HG03457 (cell line): ENCODE measurements around the gene KLHL12.
A peak's percentile ranks its signal among the peaks of the same experiment; 100 is the strongest.

Source experiments
- ATAC-seq: cut with Tn5 transposase; IDR thresholded peaks from one replicate; pipeline ENCODE4 v1.9.1; 2021; ENCODE audit warnings: moderate number of reproducible peaks; ENCODE audit not compliant: unreplicated experiment

The KLHL12 gene

GRCh38 chr1:202888531-202889360 lies 38.3 kb downstream of the KLHL12 start, which contains the start of gene RABIF:
TSS of gene RABIF (minus strand) at chr1:202889149. CDS start at chr1:202889098, 51 bp downstream.
- ATAC-seq = peak; percentile 78

DNA sequence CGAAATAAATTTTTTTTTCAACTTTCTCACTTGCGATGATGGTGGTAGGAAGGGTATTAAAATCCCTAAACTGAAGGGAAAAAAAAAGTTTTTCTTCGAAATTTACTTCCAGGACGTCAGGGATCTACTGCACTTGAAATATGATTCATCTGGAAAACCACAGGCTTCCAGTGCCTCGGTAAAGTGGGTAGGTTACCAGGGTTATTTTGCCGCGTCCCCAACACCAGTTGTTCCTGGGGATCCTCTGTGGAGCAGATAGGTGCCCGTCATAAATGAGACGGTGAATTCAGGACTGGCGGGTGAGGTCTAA lies 38.9 kb downstream of the KLHL12 start:
- no peak for ATAC-seq

- no peak for ATAC-seq
Observed at GRCh38 chr1:202880961-202881460, 46.0 kb downstream of the KLHL12 start.

- ATAC-seq = no peak
Observed at GRCh38 chr1:202880062-202880461, 47.0 kb downstream of the KLHL12 start.

GRCh38 chr1:202879128-202879527 lies 47.9 kb downstream of the KLHL12 start:
- no peak for ATAC-seq

DNA sequence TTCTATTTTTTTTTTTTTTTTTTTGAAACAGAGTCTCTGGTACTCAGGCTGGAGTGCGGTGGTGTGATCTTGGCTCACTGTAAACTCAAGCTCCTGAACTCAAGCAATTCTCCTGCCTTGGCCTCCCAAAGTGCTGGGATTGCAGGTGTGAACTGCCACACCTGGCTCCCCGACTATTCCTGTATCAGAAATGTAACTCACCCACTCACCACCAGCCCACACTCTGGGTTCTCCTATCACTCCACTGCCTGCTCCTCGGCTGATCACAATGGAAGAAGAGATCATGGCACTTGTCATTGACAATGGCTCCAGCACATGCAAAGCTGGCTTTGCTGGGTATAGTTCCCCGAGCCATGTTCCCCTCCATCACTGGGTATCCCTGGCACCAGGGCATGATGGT lies 54.0 kb downstream of the KLHL12 start:
- ATAC-seq = no peak

GRCh38 chr1:202871367-202871766 lies 55.7 kb downstream of the KLHL12 start:
- no peak for ATAC-seq

DNA sequence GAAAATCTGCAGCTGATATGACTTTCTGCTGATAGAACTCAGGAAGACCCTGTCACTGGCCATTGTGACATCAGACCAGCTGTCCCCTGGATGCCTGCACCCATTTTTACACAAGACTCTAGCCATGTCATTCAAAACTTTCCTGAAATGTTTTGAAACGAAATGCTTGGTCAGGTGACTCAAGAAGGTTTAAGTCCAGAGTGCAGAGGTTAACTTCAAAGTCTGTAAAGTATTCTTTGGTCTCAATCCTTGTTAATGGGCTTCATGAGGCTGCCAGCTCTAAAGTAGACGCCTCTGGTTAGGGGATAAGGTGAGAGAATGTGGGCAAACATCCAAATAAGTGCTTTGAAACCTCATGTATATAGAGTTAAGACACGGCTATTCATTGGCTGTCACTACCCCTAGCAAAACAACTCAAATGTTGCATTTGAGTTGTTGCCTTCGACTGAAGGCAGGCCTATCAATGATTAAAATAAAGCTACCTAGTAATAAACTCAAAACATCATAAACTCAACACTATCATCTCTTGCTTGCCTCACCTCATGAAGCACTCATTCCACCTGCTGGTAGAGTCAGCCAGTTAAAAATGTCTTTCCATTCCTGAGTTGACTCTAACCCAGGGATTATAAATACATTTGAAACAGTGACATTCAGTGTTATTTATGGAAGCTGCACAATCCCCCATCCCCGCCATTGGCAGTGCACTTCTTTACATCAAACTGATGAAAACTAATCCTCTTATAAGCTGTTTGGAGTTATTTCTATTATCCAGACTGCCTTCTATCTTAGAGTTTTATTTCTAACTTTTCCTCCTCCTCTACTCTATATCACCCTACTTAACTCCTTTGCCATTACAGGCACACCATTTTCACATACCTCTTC lies 64.1 kb downstream of the KLHL12 start:
- ATAC-seq = no peak

- no peak for ATAC-seq
Observed at GRCh38 chr1:202861420-202862132, 65.5 kb downstream of the KLHL12 start.

DNA sequence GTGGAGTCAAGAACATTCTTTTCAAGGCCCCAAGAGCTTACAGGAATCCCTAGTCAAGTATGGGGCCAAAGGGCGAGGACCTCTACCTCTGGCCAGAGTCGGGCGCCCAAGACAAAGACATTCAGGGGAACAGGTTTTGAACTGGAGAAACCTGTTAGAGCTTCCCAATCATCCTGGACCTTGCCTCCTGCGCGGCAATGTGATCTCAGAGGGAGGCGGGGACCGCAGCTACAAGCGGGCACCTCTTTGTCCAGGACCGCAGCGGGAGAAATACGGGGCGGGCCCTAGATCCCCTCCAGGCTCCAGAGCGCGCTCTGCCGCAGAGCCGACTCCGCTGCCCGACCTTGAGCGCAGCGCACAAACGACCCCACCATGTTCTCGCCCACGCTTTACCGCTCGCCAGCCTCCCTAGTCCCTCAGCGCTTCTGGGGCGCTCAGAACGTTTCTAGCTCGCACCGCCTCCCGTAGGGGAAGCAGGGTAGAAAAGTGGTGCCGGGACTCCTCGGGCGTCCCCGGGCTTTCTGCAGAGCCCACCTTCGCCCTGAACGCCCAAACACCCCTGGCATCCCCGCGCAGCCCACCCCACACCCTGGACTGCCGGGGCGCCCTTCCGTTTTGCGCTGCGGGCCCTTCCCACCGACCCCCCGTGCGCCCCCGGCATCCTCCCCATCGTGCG lies 66.2 kb downstream of the KLHL12 start:
- ATAC-seq = no peak

DNA sequence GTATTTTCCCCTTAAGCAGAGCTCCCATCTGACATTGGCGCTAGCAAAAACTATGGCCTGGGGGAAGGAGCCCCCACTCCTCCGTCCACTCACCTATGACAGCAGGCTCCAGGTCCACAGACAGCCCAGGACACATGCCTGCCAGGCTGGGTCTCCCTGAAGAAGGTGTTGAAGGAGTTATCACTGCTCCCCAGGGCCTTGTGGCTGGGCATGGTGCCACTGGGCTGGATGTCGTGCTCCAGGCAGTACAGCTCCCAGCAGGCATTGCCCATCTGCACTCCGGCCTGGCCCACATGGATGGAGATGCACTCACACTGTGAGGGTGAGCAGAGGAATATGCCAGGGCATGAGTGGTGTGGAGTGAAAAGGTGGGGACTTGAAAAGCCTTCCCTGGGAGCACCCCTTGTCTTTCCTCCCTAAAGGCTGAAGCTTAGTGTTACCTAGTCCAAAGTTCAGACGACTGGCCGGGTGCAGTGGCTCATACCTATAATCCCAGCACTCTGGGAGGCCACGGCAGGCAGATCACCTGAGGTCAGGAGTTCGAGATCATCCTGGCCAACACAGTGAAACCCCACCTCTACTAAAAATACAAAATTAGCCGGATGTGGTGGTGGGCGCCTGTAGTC lies 68.1 kb downstream of the KLHL12 start:
- no peak for ATAC-seq

GRCh38 chr1:202858331-202858730 lies 68.7 kb downstream of the KLHL12 start:
- ATAC-seq = no peak

- no peak for ATAC-seq
Observed at GRCh38 chr1:202857136-202857610, 69.9 kb downstream of the KLHL12 start.

- ATAC-seq = no peak
Observed at GRCh38 chr1:202856014-202856413, 71.0 kb downstream of the KLHL12 start.

DNA sequence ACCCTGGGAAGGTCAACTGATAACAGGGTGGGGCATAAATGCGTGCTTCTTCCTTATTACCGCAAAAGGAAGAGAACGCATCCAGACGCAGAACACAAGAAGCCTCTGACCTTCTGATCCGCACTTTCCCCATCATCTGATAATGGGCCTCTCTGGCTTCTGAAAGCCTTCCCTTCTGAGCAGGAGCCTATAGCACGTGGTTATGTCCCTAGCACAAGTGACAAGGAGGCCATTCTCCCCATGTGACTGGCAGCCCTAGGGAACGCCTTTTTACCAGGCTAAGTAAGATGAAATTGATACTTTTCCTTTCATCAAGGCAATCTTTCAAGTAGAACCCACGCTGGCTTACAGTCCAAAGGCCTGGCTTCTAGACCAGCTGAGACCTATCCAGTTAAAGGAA lies 72.2 kb downstream of the KLHL12 start:
- ATAC-seq = no peak

- ATAC-seq = no peak
Observed at GRCh38 chr1:202852163-202852904, 74.7 kb downstream of the KLHL12 start.

DNA sequence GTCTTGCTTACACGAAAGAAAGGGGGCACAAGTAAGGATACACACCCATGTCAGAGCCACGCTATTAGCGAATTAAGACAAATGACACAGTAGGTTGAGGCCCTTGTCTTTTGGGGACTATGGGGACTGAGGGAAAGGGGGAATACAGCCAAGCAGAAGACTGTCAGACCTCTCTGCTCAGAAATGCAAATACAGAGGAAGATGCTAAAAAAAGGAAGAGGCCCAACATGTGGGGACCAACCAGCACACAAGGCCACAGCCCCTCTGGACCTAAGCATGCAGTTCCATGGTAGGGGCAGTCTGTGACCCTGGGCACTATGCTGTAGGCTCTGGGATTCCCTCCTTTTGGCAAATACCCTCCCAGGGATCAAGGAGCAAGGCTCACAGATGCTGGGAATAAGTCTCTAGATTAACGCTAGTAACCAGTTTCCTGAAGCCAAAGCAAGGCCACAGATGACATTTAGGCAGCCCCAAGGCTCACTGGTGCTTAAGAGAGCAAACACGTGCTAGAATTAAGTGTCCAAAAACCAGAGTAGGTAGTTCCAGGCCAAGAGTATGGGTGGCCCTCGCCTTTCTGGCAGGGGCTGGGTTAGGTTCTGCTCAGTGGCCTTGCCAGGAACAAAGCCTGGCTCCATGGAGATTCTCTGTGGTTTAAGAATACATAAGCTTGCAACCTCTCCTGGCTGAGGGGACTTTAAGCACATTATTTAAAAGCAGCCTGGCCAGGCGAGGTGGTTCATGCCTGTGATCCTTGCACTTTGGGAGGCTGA lies 76.3 kb downstream of the KLHL12 start:
- no peak for ATAC-seq

DNA sequence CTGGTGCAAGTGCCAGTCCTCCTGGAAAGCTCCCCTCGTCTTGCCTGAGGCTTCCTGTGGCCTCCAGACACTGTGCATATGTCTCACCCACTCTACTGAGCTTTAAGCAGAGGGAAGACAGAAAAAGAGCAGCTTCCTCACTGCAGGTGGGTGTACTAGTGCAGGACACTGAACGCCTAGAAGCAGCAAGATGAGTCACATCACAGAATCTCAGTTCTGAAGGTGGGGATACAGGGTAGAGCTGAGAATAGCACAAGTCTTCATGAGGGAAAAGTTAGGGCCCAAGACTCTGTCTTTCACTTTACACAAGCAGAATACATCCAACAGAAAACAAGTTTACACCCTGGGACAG lies 78.9 kb downstream of the KLHL12 start:
- no peak for ATAC-seq

- ATAC-seq = no peak
Observed at GRCh38 chr1:202844935-202845334, 82.1 kb downstream of the KLHL12 start.
